H1 (cell line): ENCODE measurements around the gene IRF9. TPM values are rescaled to one million over a fixed set of nuclear protein-coding genes. Genes with fewer than 3 reads are reported as not detected.

ENCODE experiments used
- ASH2L ChIP-seq: fragments of 200-600, 300-600 bp; sonication (generic); IDR thresholded peaks from one replicate; pipeline ENCODE4 v1.7.1; 2017; ENCODE audit warnings: low read length
- CHD1 ChIP-seq: IDR thresholded peaks from 2 replicates; pipeline ENCODE4 v1.6.1; 2012; ENCODE audit warnings: low read depth, low read length, improper control_type of control experiment
- CHD2 ChIP-seq: IDR thresholded peaks from 2 replicates; pipeline ENCODE4 v1.6.1; 2012; ENCODE audit warnings: low read length, improper control_type of control experiment
- EGR1 ChIP-seq: IDR thresholded peaks from 2 replicates; pipeline ENCODE4 v1.6.1; 2011; ENCODE audit warnings: low read depth, low read length, borderline replicate concordance
- RBBP5 ChIP-seq: IDR thresholded peaks from 2 replicates; pipeline ENCODE4 v1.7.1; 2012; ENCODE audit warnings: low read depth, mild to moderate bottlenecking, inconsistent platforms, low read length, moderate library complexity, borderline replicate concordance
- SRF ChIP-seq: IDR thresholded peaks from 2 replicates; pipeline ENCODE4 v1.6.1; 2011; ENCODE audit warnings: mild to moderate bottlenecking, low read depth, low read length, moderate library complexity
- TCF12 ChIP-seq: IDR thresholded peaks from 2 replicates; pipeline ENCODE4 v1.6.1; 2011; ENCODE audit warnings: low read depth, mild to moderate bottlenecking, low read length
- polyA plus RNA-seq, 7 experiments: library from polyadenylated mRNA; depleted of rRNA in 3 of 7; stranded (reverse) in 5 of 7; unstranded in 2 of 7; fragments of >200 nt in 5 of 7; fragments of 200-250 nt in 2 of 7; gene quantifications; 1 replicate in 5 of 7; 2 replicates in 1 of 7; 4 replicates in 1 of 7; pipeline versions ENCODE4 v1.2.1 to v1.2.3, GENCODE V29; 2011 to 2013; ENCODE audit warnings: missing spikeins in 2 of 7, mixed read lengths in 2 of 7
- total RNA-seq: library from RNA; stranded (reverse); fragmentation: NEBNext Ultra II Directional; extraction: Animal tissue kit (Norgen Biotek cat#: 25700); gene quantifications from 2 replicates; pipeline ENCODE4 v1.2.1, GENCODE V29; 2021
- TF ChIP-seq, protein P1 (sequence below): fragments of 300-600 bp; sonication (generic); IDR thresholded peaks from 2 replicates; pipeline ENCODE4 v1.7.1; 2012; ENCODE audit warnings: low read length, moderate library complexity, mild to moderate bottlenecking, inconsistent platforms; ENCODE audit not compliant: insufficient replicate concordance
- TF ChIP-seq, protein P2 (sequence below): IDR thresholded peaks from 2 replicates; pipeline ENCODE4 v1.6.1; 2012; ENCODE audit warnings: inconsistent platforms

The IRF9 gene
- total and polyA plus RNA-seq, 2 of the 8 experiments (the other 6 are each of a cell fraction or from before 2014, with no cell fraction given): 11.4 to 13.2 TPM

DNA sequence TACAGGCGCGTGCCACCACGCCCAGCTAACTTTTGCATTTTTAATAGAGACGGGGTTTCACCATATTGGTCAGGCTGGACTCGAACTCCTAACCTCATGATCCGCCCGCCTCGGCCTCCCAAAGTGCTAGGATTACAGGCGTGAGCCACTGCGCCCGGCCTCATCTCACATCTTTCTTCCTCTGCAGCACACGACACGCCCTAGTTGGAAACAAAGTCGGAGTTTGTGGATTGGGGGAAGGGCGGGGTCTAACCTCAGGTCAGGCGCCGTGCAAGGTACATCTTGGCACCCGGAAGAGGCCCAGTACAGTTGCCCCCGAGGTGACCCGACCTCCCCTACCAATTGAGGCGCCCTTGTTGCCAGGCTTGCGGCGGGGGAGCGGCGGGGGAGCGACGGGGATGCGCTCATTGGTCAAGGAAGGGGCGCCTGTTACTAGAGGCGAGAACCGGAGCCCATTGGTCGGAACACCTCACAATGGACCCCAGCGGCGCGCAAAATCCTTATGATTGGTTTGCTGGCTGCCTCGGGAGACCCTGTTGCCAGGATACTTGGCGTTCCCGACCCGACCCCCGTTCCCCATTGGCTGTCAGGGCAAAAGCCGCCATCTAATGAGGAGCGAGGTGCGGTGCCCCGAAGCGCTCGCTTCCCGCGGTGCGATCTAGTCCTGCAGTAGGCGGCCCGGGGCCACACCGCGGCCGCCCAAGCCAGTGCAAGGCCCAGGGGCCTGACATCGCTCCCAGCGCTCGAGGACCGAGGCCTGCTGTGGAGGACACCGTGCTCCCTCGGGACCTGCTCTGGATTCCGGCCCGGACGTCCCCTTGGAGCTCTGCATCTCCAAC lies 10.6 kb downstream of the IRF9 start, which contains the start of gene REC8 (continued):
- TF ChIP-seq, protein P1, sequence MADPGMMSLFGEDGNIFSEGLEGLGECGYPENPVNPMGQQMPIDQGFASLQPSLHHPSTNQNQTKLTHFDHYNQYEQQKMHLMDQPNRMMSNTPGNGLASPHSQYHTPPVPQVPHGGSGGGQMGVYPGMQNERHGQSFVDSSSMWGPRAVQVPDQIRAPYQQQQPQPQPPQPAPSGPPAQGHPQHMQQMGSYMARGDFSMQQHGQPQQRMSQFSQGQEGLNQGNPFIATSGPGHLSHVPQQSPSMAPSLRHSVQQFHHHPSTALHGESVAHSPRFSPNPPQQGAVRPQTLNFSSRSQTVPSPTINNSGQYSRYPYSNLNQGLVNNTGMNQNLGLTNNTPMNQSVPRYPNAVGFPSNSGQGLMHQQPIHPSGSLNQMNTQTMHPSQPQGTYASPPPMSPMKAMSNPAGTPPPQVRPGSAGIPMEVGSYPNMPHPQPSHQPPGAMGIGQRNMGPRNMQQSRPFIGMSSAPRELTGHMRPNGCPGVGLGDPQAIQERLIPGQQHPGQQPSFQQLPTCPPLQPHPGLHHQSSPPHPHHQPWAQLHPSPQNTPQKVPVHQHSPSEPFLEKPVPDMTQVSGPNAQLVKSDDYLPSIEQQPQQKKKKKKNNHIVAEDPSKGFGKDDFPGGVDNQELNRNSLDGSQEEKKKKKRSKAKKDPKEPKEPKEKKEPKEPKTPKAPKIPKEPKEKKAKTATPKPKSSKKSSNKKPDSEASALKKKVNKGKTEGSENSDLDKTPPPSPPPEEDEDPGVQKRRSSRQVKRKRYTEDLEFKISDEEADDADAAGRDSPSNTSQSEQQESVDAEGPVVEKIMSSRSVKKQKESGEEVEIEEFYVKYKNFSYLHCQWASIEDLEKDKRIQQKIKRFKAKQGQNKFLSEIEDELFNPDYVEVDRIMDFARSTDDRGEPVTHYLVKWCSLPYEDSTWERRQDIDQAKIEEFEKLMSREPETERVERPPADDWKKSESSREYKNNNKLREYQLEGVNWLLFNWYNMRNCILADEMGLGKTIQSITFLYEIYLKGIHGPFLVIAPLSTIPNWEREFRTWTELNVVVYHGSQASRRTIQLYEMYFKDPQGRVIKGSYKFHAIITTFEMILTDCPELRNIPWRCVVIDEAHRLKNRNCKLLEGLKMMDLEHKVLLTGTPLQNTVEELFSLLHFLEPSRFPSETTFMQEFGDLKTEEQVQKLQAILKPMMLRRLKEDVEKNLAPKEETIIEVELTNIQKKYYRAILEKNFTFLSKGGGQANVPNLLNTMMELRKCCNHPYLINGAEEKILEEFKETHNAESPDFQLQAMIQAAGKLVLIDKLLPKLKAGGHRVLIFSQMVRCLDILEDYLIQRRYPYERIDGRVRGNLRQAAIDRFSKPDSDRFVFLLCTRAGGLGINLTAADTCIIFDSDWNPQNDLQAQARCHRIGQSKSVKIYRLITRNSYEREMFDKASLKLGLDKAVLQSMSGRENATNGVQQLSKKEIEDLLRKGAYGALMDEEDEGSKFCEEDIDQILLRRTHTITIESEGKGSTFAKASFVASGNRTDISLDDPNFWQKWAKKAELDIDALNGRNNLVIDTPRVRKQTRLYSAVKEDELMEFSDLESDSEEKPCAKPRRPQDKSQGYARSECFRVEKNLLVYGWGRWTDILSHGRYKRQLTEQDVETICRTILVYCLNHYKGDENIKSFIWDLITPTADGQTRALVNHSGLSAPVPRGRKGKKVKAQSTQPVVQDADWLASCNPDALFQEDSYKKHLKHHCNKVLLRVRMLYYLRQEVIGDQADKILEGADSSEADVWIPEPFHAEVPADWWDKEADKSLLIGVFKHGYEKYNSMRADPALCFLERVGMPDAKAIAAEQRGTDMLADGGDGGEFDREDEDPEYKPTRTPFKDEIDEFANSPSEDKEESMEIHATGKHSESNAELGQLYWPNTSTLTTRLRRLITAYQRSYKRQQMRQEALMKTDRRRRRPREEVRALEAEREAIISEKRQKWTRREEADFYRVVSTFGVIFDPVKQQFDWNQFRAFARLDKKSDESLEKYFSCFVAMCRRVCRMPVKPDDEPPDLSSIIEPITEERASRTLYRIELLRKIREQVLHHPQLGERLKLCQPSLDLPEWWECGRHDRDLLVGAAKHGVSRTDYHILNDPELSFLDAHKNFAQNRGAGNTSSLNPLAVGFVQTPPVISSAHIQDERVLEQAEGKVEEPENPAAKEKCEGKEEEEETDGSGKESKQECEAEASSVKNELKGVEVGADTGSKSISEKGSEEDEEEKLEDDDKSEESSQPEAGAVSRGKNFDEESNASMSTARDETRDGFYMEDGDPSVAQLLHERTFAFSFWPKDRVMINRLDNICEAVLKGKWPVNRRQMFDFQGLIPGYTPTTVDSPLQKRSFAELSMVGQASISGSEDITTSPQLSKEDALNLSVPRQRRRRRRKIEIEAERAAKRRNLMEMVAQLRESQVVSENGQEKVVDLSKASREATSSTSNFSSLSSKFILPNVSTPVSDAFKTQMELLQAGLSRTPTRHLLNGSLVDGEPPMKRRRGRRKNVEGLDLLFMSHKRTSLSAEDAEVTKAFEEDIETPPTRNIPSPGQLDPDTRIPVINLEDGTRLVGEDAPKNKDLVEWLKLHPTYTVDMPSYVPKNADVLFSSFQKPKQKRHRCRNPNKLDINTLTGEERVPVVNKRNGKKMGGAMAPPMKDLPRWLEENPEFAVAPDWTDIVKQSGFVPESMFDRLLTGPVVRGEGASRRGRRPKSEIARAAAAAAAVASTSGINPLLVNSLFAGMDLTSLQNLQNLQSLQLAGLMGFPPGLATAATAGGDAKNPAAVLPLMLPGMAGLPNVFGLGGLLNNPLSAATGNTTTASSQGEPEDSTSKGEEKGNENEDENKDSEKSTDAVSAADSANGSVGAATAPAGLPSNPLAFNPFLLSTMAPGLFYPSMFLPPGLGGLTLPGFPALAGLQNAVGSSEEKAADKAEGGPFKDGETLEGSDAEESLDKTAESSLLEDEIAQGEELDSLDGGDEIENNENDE: no peak
- TF ChIP-seq EGR1 (no peak), CHD2 (peak; percentile 34; the same call in 1 of the 2 replicates), CHD1 (no peak), RBBP5 (no peak), ASH2L (peak; percentile 35), SRF (no peak), TCF12 (0 out of 2 replicates have a peak, but pooled peaks have one; percentile 20)
- TF ChIP-seq, protein P2, sequence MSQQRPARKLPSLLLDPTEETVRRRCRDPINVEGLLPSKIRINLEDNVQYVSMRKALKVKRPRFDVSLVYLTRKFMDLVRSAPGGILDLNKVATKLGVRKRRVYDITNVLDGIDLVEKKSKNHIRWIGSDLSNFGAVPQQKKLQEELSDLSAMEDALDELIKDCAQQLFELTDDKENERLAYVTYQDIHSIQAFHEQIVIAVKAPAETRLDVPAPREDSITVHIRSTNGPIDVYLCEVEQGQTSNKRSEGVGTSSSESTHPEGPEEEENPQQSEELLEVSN: peak; percentile 73
